Fibroblast of villous mesenchyme (primary cell): ENCODE data around the gene TRAF3. TPM values are rescaled to one million over a fixed set of nuclear protein-coding genes. Genes with fewer than 3 reads are reported as not detected.
A peak's percentile ranks its signal among the peaks of the same experiment; 100 is the strongest.

Experiments used
- DNase-seq: peaks from one replicate; pipeline ENCODE4 v3.0.0-alpha.2; 2010; ENCODE audit warnings: low read depth
- H3K4me3 ChIP-seq: 2 replicates; pipeline ENCODE4 v1.5.1; 2011; ENCODE audit warnings: low read depth, mild to moderate bottlenecking, low read length
- CTCF ChIP-seq: IDR thresholded peaks from 2 replicates; pipeline ENCODE4 v1.5.1; 2012; ENCODE audit warnings: low read depth, mild to moderate bottlenecking, low read length; ENCODE audit not compliant: insufficient read depth
- total RNA-seq: library from RNA; depleted of rRNA; stranded (reverse); fragments of >200 nt; gene quantifications from 2 replicates; pipeline ENCODE4 v1.2.3, GENCODE V29; 2012

Gene TRAF3
- total RNA-seq, 1 donor, result 30.7 TPM

GRCh38 chr14:102915292-102916110 lies 138.3 kb downstream of the TRAF3 start:
- DNase-seq, result no peak
- H3K4me3 ChIP-seq, result no peak overlapping the region
- TF ChIP-seq CTCF, result no peak

GRCh38 chr14:102916347-102917055 lies 139.3 kb downstream of the TRAF3 start:
- no peak for TF ChIP-seq CTCF
- DNase-seq, result no peak

GRCh38 chr14:102917056-102917385 lies 139.8 kb downstream of the TRAF3 start:
- TF ChIP-seq CTCF, result no peak
- no peak for DNase-seq
- H3K4me3 ChIP-seq, result no peak overlapping the region

More at GRCh38 chr14:102916347-102917055, 139.3 kb downstream of the TRAF3 start:
- H3K4me3 ChIP-seq, result no peak overlapping the region

- H3K4me3 ChIP-seq, result no peak overlapping the region
- peak; percentile 81 for TF ChIP-seq CTCF
- DNase-seq, result peak; percentile 60
Measured at GRCh38 chr14:102917469-102918211, 140.4 kb downstream of the TRAF3 start.

GRCh38 chr14:102918438-102918837 lies 141.2 kb downstream of the TRAF3 start:
- H3K4me3 ChIP-seq, result no peak overlapping the region
- DNase-seq, result no peak
- TF ChIP-seq CTCF, result no peak

GRCh38 chr14:102920273-102920997 lies 143.2 kb downstream of the TRAF3 start:
- TF ChIP-seq CTCF, result no peak
- DNase-seq, result no peak
- H3K4me3 ChIP-seq, result no peak overlapping the region
